Endothelial cell of umbilical vein (primary cell): ENCODE data around the gene HDGFL2. TPM values are rescaled to one million over a fixed set of nuclear protein-coding genes. Genes with fewer than 3 reads are reported as not detected.

Source experiments
- BruUV-seq: library from RNA; stranded (reverse); fragments of 400-500 nt; replicated peaks from 2 replicates; lab custom pipeline; 2021; lab: Mats Ljungman, UMichigan
- CTCF ChIA-PET: fragments of 300-600, 350-600 bp; sonication (Branson Sonifier 250); formaldehyde crosslinking; loops from one replicate; lab custom pipeline; 2021; ENCODE audit warnings: antibody characterized with exemption, inconsistent platforms; lab: Charles Lee
- POLR2A ChIA-PET: fragments of 300-600, 350-600 bp; sonication (Branson Sonifier 250); formaldehyde crosslinking; loops from one replicate; lab custom pipeline; 2021; ENCODE audit warnings: antibody characterized with exemption, inconsistent platforms; lab: Charles Lee
- DNase-seq: peaks from one replicate; pipeline ENCODE4 v3.0.0-alpha.2; 2011; ENCODE audit warnings: low read depth, low spot score
- FAIRE-seq: peaks from 2 replicates; lab custom pipeline; 2011; peaks lifted over from hg19 to GRCh38; lab: Jason Lieb, UNC
- H2AFZ ChIP-seq: 2 replicates; pipeline ENCODE4 v1.6.0; 2012; ENCODE audit warnings: low read depth, low read length, control low read depth, inconsistent platforms
- H3K27ac ChIP-seq: 2 replicates; pipeline ENCODE4 v1.5.1; 2011; ENCODE audit warnings: low read depth, mild to moderate bottlenecking, control low read depth, low read length, moderate library complexity; ENCODE audit not compliant: insufficient read depth
- H3K27me3 ChIP-seq, 2 experiments: 2 replicates each; pipeline versions ENCODE4 v1.6.0 to v1.6.1; 2011; ENCODE audit warnings: low read length in 2 of 2, mixed read lengths in 1 of 2; ENCODE audit not compliant: control insufficient read depth in 2 of 2, insufficient read depth in 2 of 2
- H3K36me3 ChIP-seq, 2 experiments: 2 replicates in 1 of 2; 3 replicates in 1 of 2; pipeline ENCODE4 v1.5.1; 2011; ENCODE audit warnings: low read length in 2 of 2, mild to moderate bottlenecking in 1 of 2, moderate library complexity in 1 of 2; ENCODE audit not compliant: control insufficient read depth in 2 of 2, insufficient read depth in 2 of 2; ENCODE audit errors: extremely low read depth in 1 of 2
- H3K4me1 ChIP-seq: 3 replicates; pipeline ENCODE4 v1.5.1; 2011; ENCODE audit warnings: mild to moderate bottlenecking, low read length; ENCODE audit not compliant: control insufficient read depth, insufficient read depth; ENCODE audit errors: extremely low read depth
- H3K4me2 ChIP-seq: 2 replicates; pipeline ENCODE4 v1.6.1; 2011; ENCODE audit warnings: low read length, control low read depth, mixed read lengths; ENCODE audit not compliant: insufficient read depth
- H3K4me3 ChIP-seq, 3 experiments: fragments of 200-600 bp in 1 of 3; sonication (generic), shearing (Covaris generic) in 1 of 3; replicated peaks in 1 of 3; 2 replicates each; pipeline ENCODE4 v1.5.1; 2011 to 2016; ENCODE audit warnings: control low read depth in 3 of 3, low read length in 3 of 3, mild to moderate bottlenecking in 2 of 3, inconsistent platforms in 1 of 3, low read depth in 1 of 3, moderate library complexity in 1 of 3; ENCODE audit not compliant: insufficient read depth in 1 of 3
- H3K79me2 ChIP-seq: 2 replicates; pipeline ENCODE4 v1.6.0; 2012; ENCODE audit warnings: low read length, inconsistent platforms; ENCODE audit not compliant: control insufficient read depth, insufficient read depth
- H3K9ac ChIP-seq: replicated peaks from 2 replicates; pipeline ENCODE3; 2011; ENCODE audit warnings: low read length, control low read depth; ENCODE audit not compliant: insufficient read depth; ENCODE audit errors: extremely low read depth
- H3K9me1 ChIP-seq: replicated peaks from 3 replicates; pipeline ENCODE4 v1.6.0; 2011; ENCODE audit warnings: mild to moderate bottlenecking, low read length; ENCODE audit not compliant: control insufficient read depth, insufficient read depth; ENCODE audit errors: extremely low read depth
- H3K9me3 ChIP-seq: replicated peaks from 2 replicates; pipeline ENCODE4 v1.5.1; 2012; ENCODE audit warnings: low read length, inconsistent platforms; ENCODE audit not compliant: control insufficient read depth, insufficient read depth
- H4K20me1 ChIP-seq: replicated peaks from 2 replicates; pipeline ENCODE3; 2011; ENCODE audit warnings: mild to moderate bottlenecking, low read length; ENCODE audit not compliant: control insufficient read depth, insufficient read depth; ENCODE audit errors: extremely low read depth
- EZH2 ChIP-seq: IDR thresholded peaks from 2 replicates; pipeline ENCODE4 v1.6.1; 2012; ENCODE audit warnings: borderline replicate concordance, low read depth, mild to moderate bottlenecking, moderate library complexity, low read length, inconsistent platforms; ENCODE audit not compliant: severe bottlenecking
- GATA2 ChIP-seq: IDR thresholded peaks from 2 replicates; pipeline ENCODE4 v1.7.0; 2011; ENCODE audit warnings: low read depth, mild to moderate bottlenecking, moderate library complexity, mixed read lengths, low read length; ENCODE audit not compliant: insufficient read length, insufficient read depth
- POLR2A ChIP-seq: IDR thresholded peaks from 2 replicates; pipeline ENCODE4 v1.6.1; 2012; ENCODE audit warnings: low read depth, mild to moderate bottlenecking, control low read depth, low read length
- POLR2AphosphoS5 ChIP-seq: IDR thresholded peaks from 2 replicates; pipeline ENCODE4 v1.6.1; 2012; ENCODE audit warnings: low read depth, mild to moderate bottlenecking, control low read depth, low read length, moderate library complexity; ENCODE audit not compliant: insufficient read depth
- dilution Hi-C: fragments of 300-500 bp; cut with MboI; formaldehyde crosslinking; loops from one replicate; pipeline ENCODE4 v1.15.0; 2019; ENCODE audit warnings: low sequenced_read_pairs; ENCODE audit not compliant: extremely low pct_ligation_motif_present
- intact Hi-C: fragments of 100-400 bp; cut with micrococcal nuclease; formaldehyde crosslinking; loops from one replicate; pipeline ENCODE4 v1.10.0; 2022
- polyA plus RNA-seq, 4 experiments: library from polyadenylated mRNA; depleted of rRNA in 3 of 4; stranded (reverse) in 3 of 4; unstranded in 1 of 4; fragments of >200 nt; gene quantifications; 2 replicates each; pipeline versions ENCODE4 v1.2.1 to v1.2.3, GENCODE V29; 2011 to 2012; ENCODE audit warnings: missing spikeins in 1 of 4
- total RNA-seq: library from RNA; stranded (reverse); gene quantifications from 2 replicates; pipeline ENCODE4 v1.2.3, GENCODE V29; 2021
- TF ChIP-seq, protein P1 (sequence below), 2 donors: IDR thresholded peaks; 1 replicate in 1 of 2; 2 replicates in 1 of 2; pipeline ENCODE4 v1.5.1; 2011; ENCODE audit warnings: low read length in 2 of 2, mild to moderate bottlenecking in 2 of 2, moderate library complexity in 2 of 2, control low read depth in 1 of 2, inconsistent platforms in 1 of 2, low read depth in 1 of 2; ENCODE audit not compliant: insufficient read depth in 1 of 2; ENCODE audit errors: extremely low read depth in 1 of 2
- TF ChIP-seq, protein P2 (sequence below): IDR thresholded peaks from 2 replicates; pipeline ENCODE4 v1.6.1; 2011; ENCODE audit not compliant: insufficient read depth, insufficient read length

HDGFL2 gene
- total and polyA plus RNA-seq, 2 donors (not counting 3 experiments of a cell fraction or from before 2014, with no cell fraction given): 39.1 to 79.6 TPM

DNA sequence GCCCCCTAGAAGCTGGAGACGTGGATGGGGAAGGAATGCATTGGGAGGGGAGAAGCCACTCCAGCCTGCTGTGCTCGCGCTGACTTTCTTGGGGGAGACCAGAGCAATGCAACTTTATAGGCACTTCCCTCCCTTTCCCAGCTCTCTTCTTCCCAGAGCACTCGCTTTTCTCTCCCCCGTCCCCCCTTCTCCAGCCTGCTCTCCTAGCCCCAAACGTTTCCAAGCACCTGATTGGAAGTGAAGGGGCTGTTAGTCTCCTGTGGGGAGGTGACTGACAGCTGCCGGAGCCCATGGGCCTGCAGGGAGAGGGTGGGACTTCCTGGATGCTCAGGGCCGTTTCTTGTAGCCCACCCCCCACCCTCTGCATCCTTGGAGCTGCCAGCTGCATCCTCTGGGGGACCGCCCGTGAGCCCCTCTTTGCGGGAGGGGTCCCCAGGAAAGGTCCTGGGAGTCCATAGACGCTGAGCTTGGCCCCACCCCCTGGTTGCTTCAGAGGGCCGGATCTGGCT is 2.5 kb downstream of the HDGFL2 start:
- BruUV-seq: no TSS peak
- POLR2A ChIA-PET: no interaction called here
- Histone ChIP-seq H3K27ac (no peak overlapping the region), H3K4me3 (peak overlapping the region; percentile 6 to 42 (median 32)), H3K36me3 (peaks cover 9 to 20% of the 10 kb centered on the region in 2 experiments), H2AFZ (peak overlapping the region; percentile 10), H3K4me2 (peak overlapping the region; percentile 62), H3K27me3 (no peaks in the 10 kb centered on the region), H3K4me1 (peaks cover 12% of the 10 kb centered on the region), H3K9me3 (no peaks in the 10 kb centered on the region), H3K9ac (no peak overlapping the region), H4K20me1 (no peaks in the 10 kb centered on the region), H3K9me1 (no peaks in the 10 kb centered on the region), H3K79me2 (peaks cover 27% of the 10 kb centered on the region)
- intact Hi-C loops (loop anchor here (5.0 kb wide), 1 partner anchor 163 kb away; the partner anchor contains the start of gene TNFAIP8L1), dilution Hi-C loops (no loop called here)
- peak; percentile 87 for FAIRE-seq
- TF ChIP-seq POLR2A (peak; percentile 41), POLR2AphosphoS5 (peak; percentile 44), EZH2 (no peak), GATA2 (no peak)
- TF ChIP-seq, protein P1, sequence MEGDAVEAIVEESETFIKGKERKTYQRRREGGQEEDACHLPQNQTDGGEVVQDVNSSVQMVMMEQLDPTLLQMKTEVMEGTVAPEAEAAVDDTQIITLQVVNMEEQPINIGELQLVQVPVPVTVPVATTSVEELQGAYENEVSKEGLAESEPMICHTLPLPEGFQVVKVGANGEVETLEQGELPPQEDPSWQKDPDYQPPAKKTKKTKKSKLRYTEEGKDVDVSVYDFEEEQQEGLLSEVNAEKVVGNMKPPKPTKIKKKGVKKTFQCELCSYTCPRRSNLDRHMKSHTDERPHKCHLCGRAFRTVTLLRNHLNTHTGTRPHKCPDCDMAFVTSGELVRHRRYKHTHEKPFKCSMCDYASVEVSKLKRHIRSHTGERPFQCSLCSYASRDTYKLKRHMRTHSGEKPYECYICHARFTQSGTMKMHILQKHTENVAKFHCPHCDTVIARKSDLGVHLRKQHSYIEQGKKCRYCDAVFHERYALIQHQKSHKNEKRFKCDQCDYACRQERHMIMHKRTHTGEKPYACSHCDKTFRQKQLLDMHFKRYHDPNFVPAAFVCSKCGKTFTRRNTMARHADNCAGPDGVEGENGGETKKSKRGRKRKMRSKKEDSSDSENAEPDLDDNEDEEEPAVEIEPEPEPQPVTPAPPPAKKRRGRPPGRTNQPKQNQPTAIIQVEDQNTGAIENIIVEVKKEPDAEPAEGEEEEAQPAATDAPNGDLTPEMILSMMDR (IDR thresholded peaks at IDR 0.05; ENCODE audit: extremely low read depth in 1 of 2, insufficient read depth in 1 of 2, low read depth in 1 of 2, low read length in 2 of 2): no peak
- TF ChIP-seq, protein P2, sequence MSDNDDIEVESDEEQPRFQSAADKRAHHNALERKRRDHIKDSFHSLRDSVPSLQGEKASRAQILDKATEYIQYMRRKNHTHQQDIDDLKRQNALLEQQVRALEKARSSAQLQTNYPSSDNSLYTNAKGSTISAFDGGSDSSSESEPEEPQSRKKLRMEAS: no peak
- CTCF ChIA-PET: interaction anchor here (0.9 to 1.4 kb wide), 3 partner anchors 20 to 122 kb away, joined by 3 to 4 read pairs (median 3); no protein-coding TSS in a partner anchor
- DNase-seq: peak; percentile 75
